H9 (cell line): Measurements from ENCODE around the gene CMSS1. TPM values are rescaled to one million over a fixed set of nuclear protein-coding genes. Genes with fewer than 3 reads are reported as not detected.

Source experiments
- DNase-seq: peaks from one replicate; pipeline ENCODE4 v3.0.0-alpha.2; 2017
- H2AFZ ChIP-seq: one replicate; pipeline ENCODE4 v1.6.1; 2013; ENCODE audit warnings: mild to moderate bottlenecking, low read length, control low read depth, moderate library complexity
- H2AK5ac ChIP-seq: 2 replicates; pipeline ENCODE4 v1.6.1; 2013; ENCODE audit warnings: low read length, control low read depth, mixed read lengths; ENCODE audit not compliant: insufficient read length
- H2BK120ac ChIP-seq: one replicate; pipeline ENCODE4 v1.6.1; 2013; ENCODE audit warnings: low read depth, mild to moderate bottlenecking, low read length, control low read depth, inconsistent platforms; ENCODE audit not compliant: poor library complexity, severe bottlenecking
- H2BK12ac ChIP-seq: 2 replicates; pipeline ENCODE4 v1.6.1; 2013; ENCODE audit warnings: low read length, control low read depth, mixed read lengths, low read depth; ENCODE audit not compliant: insufficient read length
- H2BK15ac ChIP-seq: 2 replicates; pipeline ENCODE4 v1.6.1; 2013; ENCODE audit warnings: low read depth, low read length, control low read depth
- H2BK20ac ChIP-seq: one replicate; pipeline ENCODE4 v1.6.1; 2013; ENCODE audit warnings: low read depth, mild to moderate bottlenecking, low read length, control low read depth, inconsistent platforms; ENCODE audit not compliant: poor library complexity, severe bottlenecking
- H2BK5ac ChIP-seq: 2 replicates; pipeline ENCODE4 v1.6.1; 2013; ENCODE audit warnings: low read length, control low read depth, mixed read lengths; ENCODE audit not compliant: insufficient read length
- H3K14ac ChIP-seq: 2 replicates; pipeline ENCODE4 v1.6.1; 2013; ENCODE audit warnings: low read length, control low read depth; ENCODE audit not compliant: insufficient read depth
- H3K18ac ChIP-seq: 2 replicates; pipeline ENCODE4 v1.6.1; 2013; ENCODE audit warnings: low read depth, mild to moderate bottlenecking, mixed read lengths, low read length, control low read depth; ENCODE audit not compliant: insufficient read length
- H3K23ac ChIP-seq: 2 replicates; pipeline ENCODE4 v1.6.1; 2013; ENCODE audit warnings: low read length, control low read depth, mixed read lengths, low read depth; ENCODE audit not compliant: insufficient read length
- H3K23me2 ChIP-seq: 2 replicates; pipeline ENCODE4 v1.6.1; 2013; ENCODE audit warnings: low read depth, mild to moderate bottlenecking, mixed read lengths, low read length, control low read depth; ENCODE audit not compliant: insufficient read length, poor library complexity, severe bottlenecking
- H3K27ac ChIP-seq: 2 replicates; pipeline ENCODE4 v1.5.1; 2013; ENCODE audit warnings: low read length, control low read depth, mixed read lengths, low read depth; ENCODE audit not compliant: insufficient read length
- H3K27me3 ChIP-seq: 2 replicates; pipeline ENCODE4 v1.6.1; 2013; ENCODE audit warnings: low read length, control low read depth, inconsistent platforms; ENCODE audit not compliant: insufficient read depth
- H3K4ac ChIP-seq: 2 replicates; pipeline ENCODE4 v1.6.1; 2013; ENCODE audit warnings: low read depth, mild to moderate bottlenecking, control low read depth, inconsistent platforms, low read length, moderate library complexity
- H3K4me1 ChIP-seq: 2 replicates; pipeline ENCODE4 v1.6.1; 2013; ENCODE audit warnings: low read length, control low read depth, inconsistent platforms; ENCODE audit not compliant: insufficient read depth
- H3K4me2 ChIP-seq: 2 replicates; pipeline ENCODE4 v1.6.1; 2013; ENCODE audit warnings: low read length, control low read depth, mixed read lengths; ENCODE audit not compliant: insufficient read length, insufficient read depth
- H3K56ac ChIP-seq: 2 replicates; pipeline ENCODE4 v1.6.1; 2013; ENCODE audit warnings: low read depth, mild to moderate bottlenecking, mixed read lengths, low read length, control low read depth; ENCODE audit not compliant: insufficient read length
- H3K79me1 ChIP-seq: 2 replicates; pipeline ENCODE4 v1.6.1; 2013; ENCODE audit warnings: low read depth, mild to moderate bottlenecking, moderate library complexity, low read length, control low read depth, inconsistent platforms; ENCODE audit not compliant: insufficient read depth, poor library complexity, severe bottlenecking
- H3K79me2 ChIP-seq: 2 replicates; pipeline ENCODE4 v1.6.1; 2013; ENCODE audit warnings: low read length, control low read depth, inconsistent platforms; ENCODE audit not compliant: insufficient read depth
- H3K9ac ChIP-seq: 2 replicates; pipeline ENCODE4 v1.6.1; 2013; ENCODE audit warnings: low read length, control low read depth, mixed read lengths; ENCODE audit not compliant: insufficient read length; ENCODE audit errors: extremely low read depth
- H3K9me3 ChIP-seq: one replicate; pipeline ENCODE4 v1.6.1; 2013; ENCODE audit warnings: low read depth, low read length, inconsistent platforms; ENCODE audit not compliant: control insufficient read depth
- H3T11ph ChIP-seq: one replicate; pipeline ENCODE4 v1.6.1; 2013; ENCODE audit warnings: mild to moderate bottlenecking, low read length, control low read depth, inconsistent platforms
- H4K20me1 ChIP-seq: one replicate; pipeline ENCODE4 v1.6.1; 2013; ENCODE audit not compliant: control insufficient read depth, insufficient read length, insufficient read depth
- H4K5ac ChIP-seq: 2 replicates; pipeline ENCODE4 v1.6.1; 2013; ENCODE audit warnings: low read depth, mild to moderate bottlenecking, mixed read lengths, low read length, control low read depth; ENCODE audit not compliant: insufficient read length
- H4K8ac ChIP-seq: replicated peaks from 2 replicates; pipeline ENCODE4 v1.6.1; 2013; ENCODE audit warnings: low read length, control low read depth, mixed read lengths, low read depth; ENCODE audit not compliant: insufficient read length
- H4K91ac ChIP-seq: 2 replicates; pipeline ENCODE4 v1.6.1; 2013; ENCODE audit warnings: low read depth, mild to moderate bottlenecking, moderate library complexity, mixed read lengths, low read length, control low read depth; ENCODE audit not compliant: insufficient read length
- H3K27ac Mint-ChIP-seq, 3 experiments: 2 replicates in 2 of 3; 3 replicates in 1 of 3; pipeline ENCODE4 v1.8.0; 2020 to 2021; ENCODE audit warnings: mixed read lengths in 3 of 3, mild to moderate bottlenecking in 1 of 3, moderate library complexity in 1 of 3
- H3K27me3 Mint-ChIP-seq: 2 replicates; pipeline ENCODE4 v1.8.0; 2021; ENCODE audit warnings: low read depth, mild to moderate bottlenecking, moderate library complexity, mixed read lengths
- H3K36me3 Mint-ChIP-seq, 3 experiments: 2 replicates in 2 of 3; 3 replicates in 1 of 3; pipeline ENCODE4 v1.8.0; 2020 to 2021; ENCODE audit warnings: low read depth in 3 of 3, mixed read lengths in 3 of 3; ENCODE audit not compliant: insufficient read depth in 1 of 3
- H3K4me1 Mint-ChIP-seq, 2 experiments: 2 replicates each; pipeline ENCODE4 v1.8.0; 2020; ENCODE audit warnings: mixed read lengths in 2 of 2
- H3K4me3 Mint-ChIP-seq, 2 experiments: 2 replicates in 1 of 2; 3 replicates in 1 of 2; pipeline ENCODE4 v1.8.0; 2020 to 2021; ENCODE audit warnings: mild to moderate bottlenecking in 2 of 2, mixed read lengths in 2 of 2, moderate library complexity in 1 of 2
- H3K9me3 Mint-ChIP-seq, 2 experiments: 2 replicates in 1 of 2; 3 replicates in 1 of 2; pipeline ENCODE4 v1.8.0; 2020; ENCODE audit warnings: mild to moderate bottlenecking in 2 of 2, mixed read lengths in 2 of 2, moderate library complexity in 1 of 2
- WGBS: extraction: QIAGEN DNeasy Blood & Tissue Kit; methylation state at CpG from one replicate; pipeline ENCODE4 v1.1.7; 2013; ENCODE audit warnings: missing lambda C conversion rate, low lambda C conversion rate, mixed read lengths; ENCODE audit not compliant: insufficient read length; ENCODE audit errors: extremely low coverage; 5-methylcytosine and 5-hydroxymethylcytosine counted together
- total RNA-seq: library from RNA; stranded (reverse); gene quantifications from 2 replicates; pipeline ENCODE4 v1.2.1, GENCODE V29; 2021
- TF ChIP-seq, protein P1 (sequence below): fragments of 200-600 bp; sonication (generic); conservative IDR thresholded peaks from 3 replicates; pipeline ENCODE4 v1.8.0; 2021; ENCODE audit warnings: antibody characterized with exemption, mild to moderate bottlenecking

The CMSS1 gene
- total RNA-seq, 1 experiment from 2014 or later, result 61.8 TPM

DNA sequence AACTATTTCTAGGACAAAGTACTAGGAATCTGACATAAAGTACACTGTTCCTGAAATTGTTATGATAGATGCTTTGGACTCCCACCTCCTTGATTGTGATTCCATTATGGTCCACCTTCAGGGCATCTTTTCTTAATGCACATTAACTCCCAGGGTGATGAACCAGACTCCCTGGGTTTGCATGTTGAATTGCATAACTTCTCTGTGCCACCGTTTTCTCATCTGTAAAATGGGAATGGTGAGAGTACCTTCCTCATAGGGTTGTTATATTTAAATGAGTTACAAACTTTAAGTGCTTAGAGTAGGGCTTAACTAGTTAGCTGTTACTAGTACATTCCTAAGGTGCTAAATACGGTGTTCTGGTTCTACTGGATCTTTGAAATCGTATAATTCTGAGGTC is 81.9 kb downstream of the CMSS1 start:
- Histone ChIP-seq H4K91ac (no peak overlapping the region), H4K20me1 (no peaks in the 10 kb centered on the region), H2AK5ac (no peak overlapping the region), H2BK12ac (no peak overlapping the region), H3K9me3 (no peaks in the 10 kb centered on the region), H2BK120ac (no peak overlapping the region), H3K23me2 (no peaks in the 10 kb centered on the region), H3K4me2 (no peak overlapping the region), H4K8ac (no peak overlapping the region), H3K27ac (no peak overlapping the region), H3K4me1 (peaks cover 6% of the 10 kb centered on the region; the same call in 1 of the 2 replicates), H2BK5ac (no peak overlapping the region), H2BK20ac (no peak overlapping the region), H3K18ac (no peak overlapping the region), H3K27me3 (no peaks in the 10 kb centered on the region), H3K4ac (no peak overlapping the region), H3K23ac (no peak overlapping the region), H2AFZ (no peak overlapping the region), H3K79me1 (no peaks in the 10 kb centered on the region), H3K14ac (no peak overlapping the region), H3K56ac (no peak overlapping the region), H2BK15ac (no peak overlapping the region), H3T11ph (no peak overlapping the region), H3K79me2 (no peaks in the 10 kb centered on the region; the same call in 1 of the 2 replicates), H3K9ac (no peak overlapping the region), H4K5ac (no peak overlapping the region)
- Mint-ChIP-seq H3K9me3 (no peaks in the 10 kb centered on the region), H3K36me3 (no peaks in the 10 kb centered on the region), H3K27me3 (no peaks in the 10 kb centered on the region), H3K27ac (no peak overlapping the region), H3K4me1 (peaks cover 12 to 23% of the 10 kb centered on the region in 2 experiments), H3K4me3 (no peak overlapping the region)
- no peak for DNase-seq
- WGBS, result no CpG with 5 or more reads among the region's 3 CpGs
- TF ChIP-seq, protein P1, sequence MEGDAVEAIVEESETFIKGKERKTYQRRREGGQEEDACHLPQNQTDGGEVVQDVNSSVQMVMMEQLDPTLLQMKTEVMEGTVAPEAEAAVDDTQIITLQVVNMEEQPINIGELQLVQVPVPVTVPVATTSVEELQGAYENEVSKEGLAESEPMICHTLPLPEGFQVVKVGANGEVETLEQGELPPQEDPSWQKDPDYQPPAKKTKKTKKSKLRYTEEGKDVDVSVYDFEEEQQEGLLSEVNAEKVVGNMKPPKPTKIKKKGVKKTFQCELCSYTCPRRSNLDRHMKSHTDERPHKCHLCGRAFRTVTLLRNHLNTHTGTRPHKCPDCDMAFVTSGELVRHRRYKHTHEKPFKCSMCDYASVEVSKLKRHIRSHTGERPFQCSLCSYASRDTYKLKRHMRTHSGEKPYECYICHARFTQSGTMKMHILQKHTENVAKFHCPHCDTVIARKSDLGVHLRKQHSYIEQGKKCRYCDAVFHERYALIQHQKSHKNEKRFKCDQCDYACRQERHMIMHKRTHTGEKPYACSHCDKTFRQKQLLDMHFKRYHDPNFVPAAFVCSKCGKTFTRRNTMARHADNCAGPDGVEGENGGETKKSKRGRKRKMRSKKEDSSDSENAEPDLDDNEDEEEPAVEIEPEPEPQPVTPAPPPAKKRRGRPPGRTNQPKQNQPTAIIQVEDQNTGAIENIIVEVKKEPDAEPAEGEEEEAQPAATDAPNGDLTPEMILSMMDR, result no peak
